Measurements from ENCODE around the gene ENTPD7. TPM values are rescaled to one million over a fixed set of nuclear protein-coding genes. Genes with fewer than 3 reads are reported as not detected.
"Not testable (repeated sequence)": the region's sequence is repeated elsewhere in the genome, so short reads cannot be mapped to it uniquely, and the experiment has no call there.

ENTPD7 gene
- polyA plus RNA-seq, 1 donor from 2014 or later: 4.1 TPM

- TF ChIP-seq RAD21 (conservative IDR thresholded peaks at IDR 0.05) (no peak), EZH2 (IDR thresholded peaks at IDR 0.05; ENCODE audit: borderline replicate concordance, insufficient read depth, low read length, poor library complexity, severe bottlenecking) (no peak), MXI1 (conservative IDR thresholded peaks at IDR 0.05; ENCODE audit: poor library complexity, severe bottlenecking) (no peak), TAF1 (IDR thresholded peaks at IDR 0.05; ENCODE audit: low read depth) (no peak), REST (IDR thresholded peaks at IDR 0.05; ENCODE audit: borderline replicate concordance) (no peak), POLR2AphosphoS5 (IDR thresholded peaks at IDR 0.05) (no peak), CTCF (IDR thresholded peaks at IDR 0.05; ENCODE audit: poor library complexity, severe bottlenecking) (no peak), EP300 (conservative IDR thresholded peaks at IDR 0.05; ENCODE audit: poor library complexity, severe bottlenecking) (no peak), SMC3 (conservative IDR thresholded peaks at IDR 0.05; ENCODE audit: poor library complexity) (no peak)
- Histone ChIP-seq H4K20me1 (ENCODE audit: insufficient read depth) (no peaks in the 10 kb centered on the region), H3K36me3 (ENCODE audit: insufficient read depth, low read length) (no peaks in the 10 kb centered on the region), H3K9me3 (ENCODE audit: low read length) (no peaks in the 10 kb centered on the region), H3K4me3 (ENCODE audit: low read length) (no peak overlapping the region), H3K9ac (ENCODE audit: low read length) (no peak overlapping the region), H2AFZ (ENCODE audit: low read depth, low read length) (no peak overlapping the region), H3K79me2 (replicated peaks; ENCODE audit: insufficient read depth, low read length) (peaks cover 9% of the 10 kb centered on the region), H3K27ac (ENCODE audit: low read length) (no peak overlapping the region), H3K9me2 (ENCODE audit: insufficient read depth, low read length) (no peaks in the 10 kb centered on the region), H3K4me2 (ENCODE audit: low read length) (no peak overlapping the region), H3F3A (ENCODE audit: insufficient read depth, low read length, poor library complexity, severe bottlenecking) (no peaks in the 10 kb centered on the region), H3K27me3 (ENCODE audit: insufficient read depth, low read depth, low read length) (no peaks in the 10 kb centered on the region)
Observed at GRCh38 chr10:99623919-99624318, 35.4 kb upstream of the ENTPD7 start.

- H3K36me3 ChIP-seq (ENCODE audit: insufficient read depth, low read length); H3K4me3 ChIP-seq (ENCODE audit: low read length); H3K79me2 ChIP-seq (replicated peaks; ENCODE audit: insufficient read depth, low read length); H3K9me2 ChIP-seq (ENCODE audit: insufficient read depth, low read length); H4K20me1 ChIP-seq (ENCODE audit: insufficient read depth); H3K4me2 ChIP-seq (ENCODE audit: low read length); H3K27me3 ChIP-seq (ENCODE audit: insufficient read depth, low read depth, low read length); H3K27ac ChIP-seq (ENCODE audit: low read length); H3K9me3 ChIP-seq (ENCODE audit: low read length); H2AFZ ChIP-seq (ENCODE audit: low read depth, low read length); H3F3A ChIP-seq (ENCODE audit: insufficient read depth, low read length, poor library complexity, severe bottlenecking); H3K9ac ChIP-seq (ENCODE audit: low read length): not testable (repeated sequence)
Observed at GRCh38 chr10:99625124-99625523, 34.2 kb upstream of the ENTPD7 start.

Measured in neural cell (in vitro differentiated cells).